K562 (cell line): Measurements from ENCODE around the gene CFHR4. TPM values are rescaled to one million over a fixed set of nuclear protein-coding genes. Genes with fewer than 3 reads are reported as not detected.

Experiments used
- ATAC-seq: fragments of 200-7000 bp; cut with Tn5 transposase; 3 replicates; pipeline ENCODE4 v1.9.1; 2020; ENCODE audit warnings: moderate library complexity
- BruUV-seq: library from RNA; stranded (reverse); fragments of 400-500 nt; replicated peaks from 2 replicates; lab custom pipeline; 2021; lab: Mats Ljungman, UMichigan
- CTCF ChIA-PET: fragments of 300-600 bp; formaldehyde crosslinking; extraction: SDS; loops from one replicate; lab custom pipeline; 2021; ENCODE audit warnings: low intra/inter-chr PET ratio; lab: Yijun Ruan, JAX
- POLR2A ChIA-PET: fragments of 300-600, 350-650 bp; sonication (Branson Sonifier 250); formaldehyde crosslinking; extraction: SDS; loops from one replicate; lab custom pipeline; 2021; ENCODE audit warnings: antibody characterized with exemption, inconsistent platforms; lab: Yijun Ruan, JAX
- DNase-seq, 4 experiments: peaks; one replicate each; pipeline versions ENCODE4 v3.0.0 to v3.0.0-alpha.2; 2011 to 2018; ENCODE audit warnings: low spot score in 3 of 4, mixed read lengths in 3 of 4; ENCODE audit errors: extremely low read depth in 1 of 4
- FAIRE-seq: peaks from 2 replicates; lab custom pipeline; 2011; peaks lifted over from hg19 to GRCh38; lab: Jason Lieb, UNC
- H2AFZ ChIP-seq: 2 replicates; pipeline ENCODE4 v1.6.0; 2011; ENCODE audit warnings: low read depth, low read length, control low read depth, inconsistent platforms
- H3K27ac ChIP-seq: fragments of 200-600 bp; 3 replicates; pipeline ENCODE4 v1.8.0; 2011; ENCODE audit warnings: low read depth, mild to moderate bottlenecking, control low read depth, inconsistent platforms, low read length, moderate library complexity, mixed read lengths; ENCODE audit errors: extremely low read depth
- H3K27me3 ChIP-seq, 2 experiments: fragments of 300-600 bp in 1 of 2; 2 replicates in 1 of 2; 3 replicates in 1 of 2; pipeline versions ENCODE4 v1.6.0 to v1.8.0; 2011; ENCODE audit warnings: inconsistent platforms in 2 of 2, low read length in 2 of 2, mild to moderate bottlenecking in 1 of 2, mixed read lengths in 1 of 2, moderate library complexity in 1 of 2; ENCODE audit not compliant: control insufficient read depth in 2 of 2, insufficient read depth in 2 of 2
- H3K36me3 ChIP-seq: fragments of 300-600 bp; 3 replicates; pipeline ENCODE4 v1.8.0; 2011; ENCODE audit warnings: mild to moderate bottlenecking, low read length, inconsistent platforms; ENCODE audit not compliant: control insufficient read depth, insufficient read depth
- H3K4me1 ChIP-seq, 2 experiments: fragments of 200-600 bp in 1 of 2; replicated peaks in 1 of 2; 2 replicates in 1 of 2; 3 replicates in 1 of 2; pipeline versions ENCODE4 v1.5.1 to v1.8.0; 2011; ENCODE audit warnings: inconsistent platforms in 2 of 2, low read length in 2 of 2, mild to moderate bottlenecking in 1 of 2, mixed read lengths in 1 of 2, moderate library complexity in 1 of 2; ENCODE audit not compliant: control insufficient read depth in 2 of 2, insufficient read depth in 2 of 2
- H3K4me2 ChIP-seq: 2 replicates; pipeline ENCODE4 v1.6.1; 2011; ENCODE audit warnings: low read length, control low read depth, inconsistent platforms, mixed read lengths; ENCODE audit not compliant: insufficient read depth
- H3K4me3 ChIP-seq: fragments of 200-600 bp; sonication (generic), shearing (Covaris generic); 2 replicates; pipeline ENCODE4 v1.5.1; 2016; ENCODE audit warnings: control low read depth, inconsistent platforms
- H3K79me2 ChIP-seq: fragments of 200-600 bp; 3 replicates; pipeline ENCODE4 v1.8.0; 2011; ENCODE audit warnings: low read length, inconsistent platforms; ENCODE audit not compliant: control insufficient read depth, insufficient read depth
- H3K9ac ChIP-seq, 2 experiments: 2 replicates each; pipeline versions ENCODE4 v1.6.0 to v1.6.1; 2011; ENCODE audit warnings: low read depth in 2 of 2, low read length in 2 of 2, control low read depth in 1 of 2, inconsistent platforms in 1 of 2, mild to moderate bottlenecking in 1 of 2, mixed read lengths in 1 of 2; ENCODE audit not compliant: insufficient read depth in 1 of 2
- H3K9me1 ChIP-seq: one replicate; pipeline ENCODE4 v1.6.0; 2011; ENCODE audit warnings: inconsistent platforms, mild to moderate bottlenecking, low read length, moderate library complexity; ENCODE audit not compliant: control insufficient read depth, insufficient read depth
- H3K9me3 ChIP-seq: replicated peaks from 2 replicates; pipeline ENCODE4 v1.5.1; 2011; ENCODE audit warnings: low read depth, low read length, inconsistent platforms; ENCODE audit not compliant: control insufficient read depth, insufficient read depth
- H4K20me1 ChIP-seq: replicated peaks from 2 replicates; pipeline ENCODE4 v1.6.1; 2011; ENCODE audit warnings: low read length, inconsistent platforms, mixed read lengths; ENCODE audit not compliant: control insufficient read depth, insufficient read depth
- CBX2 ChIP-seq: fragments of 200-600 bp; sonication (generic); IDR thresholded peaks from one replicate; pipeline ENCODE4 v1.6.1; 2012; ENCODE audit warnings: mild to moderate bottlenecking, low read length, inconsistent platforms; ENCODE audit not compliant: insufficient read depth, poor library complexity, severe bottlenecking
- KAT8 ChIP-seq: fragments of 450-650 bp; IDR thresholded peaks from 2 replicates; pipeline ENCODE4 v1.6.1; 2016; ENCODE audit warnings: low read depth, mild to moderate bottlenecking
- MGA ChIP-seq: fragments of 450-650 bp; IDR thresholded peaks from 2 replicates; pipeline ENCODE4 v1.6.1; 2016; ENCODE audit warnings: mild to moderate bottlenecking, moderate library complexity
- NBN ChIP-seq: fragments of 450-650 bp; IDR thresholded peaks from 2 replicates; pipeline ENCODE4 v1.6.1; 2016; ENCODE audit warnings: low read depth, mild to moderate bottlenecking
- PML ChIP-seq: IDR thresholded peaks from 2 replicates; pipeline ENCODE4 v1.6.1; 2012; ENCODE audit warnings: low read length, inconsistent platforms
- PTBP1 ChIP-seq: fragments of 200-400 bp; formaldehyde crosslinking; IDR thresholded peaks from 2 replicates; pipeline ENCODE4 v1.6.1; 2017; ENCODE audit warnings: low read depth, low read length
- RUNX1 ChIP-seq: sonication (generic); IDR thresholded peaks from 2 replicates; pipeline ENCODE4 v1.6.1; 2016; ENCODE audit warnings: antibody characterized with exemption, low read depth
- SRSF9 ChIP-seq: fragments of 200-400 bp; formaldehyde crosslinking; IDR thresholded peaks from 2 replicates; pipeline ENCODE4 v1.6.1; 2017; ENCODE audit warnings: low read depth, low read length, borderline replicate concordance
- TRIM28 ChIP-seq: fragments of 450-650 bp; IDR thresholded peaks from 2 replicates; pipeline ENCODE4 v1.6.1; 2017
- U2AF1 ChIP-seq: fragments of 200-400 bp; formaldehyde crosslinking; optimal IDR thresholded peaks from 2 replicates; pipeline ENCODE3; 2017; ENCODE audit warnings: mild to moderate bottlenecking, low read depth, low read length, moderate library complexity
- WHSC1 ChIP-seq: IDR thresholded peaks from one replicate; pipeline ENCODE4 v1.6.1; 2012; ENCODE audit warnings: low read length, control low read depth, inconsistent platforms
- ZNF165 ChIP-seq: fragments of 250-450 bp; sonication (Bioruptor Pico); IDR thresholded peaks from 2 replicates; pipeline ENCODE4 v1.4.0; 2020; ENCODE audit warnings: borderline replicate concordance
- ZNF324 ChIP-seq: fragments of 250-450 bp; sonication (Bioruptor Pico); IDR thresholded peaks from 2 replicates; pipeline ENCODE4 v1.4.0; 2020; ENCODE audit warnings: mild to moderate bottlenecking
- ZNF354B ChIP-seq: fragments of 250-450 bp; sonication (Bioruptor Pico); IDR thresholded peaks from 2 replicates; pipeline ENCODE4 v1.4.0; 2020
- WGBS: fragments of 100-300 bp; shearing (Covaris generic); methylation state at CpG from one replicate; pipeline ENCODE4 v1.1.6; 2016; ENCODE audit warnings: low coverage, mixed read lengths; ENCODE audit not compliant: insufficient coverage; ENCODE audit errors: missing lambda C conversion rate; 5-methylcytosine and 5-hydroxymethylcytosine counted together
- in situ Hi-C: fragments of 300-500 bp; cut with MboI; formaldehyde crosslinking; loops from 4 replicates; pipeline ENCODE4 v1.15.0; 2018; ENCODE audit warnings: inconsistent platforms, mixed read lengths
- intact Hi-C: fragments of 100-400 bp; cut with micrococcal nuclease; formaldehyde crosslinking; loops from 2 replicates; pipeline ENCODE4 v1.14.2; 2022
- polyA plus RNA-seq, 8 experiments: library from polyadenylated mRNA; depleted of rRNA in 4 of 8; stranded (reverse) in 5 of 8; unstranded in 3 of 8; fragments of >200 nt; fragmentation: Nextera tagmentation in 2 of 8; fragmentation: Illumina TruSeq in 1 of 8; extraction: Ambion mirVana in 2 of 8; extraction: Trizol in 1 of 8; gene quantifications; 2 replicates each; pipeline versions ENCODE4 v1.2.1 to v1.2.3, GENCODE V29; 2011 to 2014; ENCODE audit warnings: inconsistent platforms in 1 of 8, missing spikeins in 1 of 8
- total RNA-seq, 7 experiments: library from RNA; depleted of rRNA in 6 of 7; stranded (reverse); fragments of >200 nt in 6 of 7; fragmentation: Illumina TruSeq in 2 of 7; extraction: Trizol in 2 of 7; gene quantifications; 2 replicates each; pipeline versions ENCODE4 v1.2.1 to v1.2.3, GENCODE V29; 2011 to 2021; ENCODE audit warnings: low replicate concordance in 1 of 7

Gene CFHR4
- total and polyA plus RNA-seq, 9 of the 15 experiments (the other 6 are each of a cell fraction or from before 2014, with no cell fraction given), result 0.04 to 0.13 TPM; not detected in 7

- H2AFZ ChIP-seq, result no peak overlapping the region
- no peak overlapping the region for H3K27ac ChIP-seq
- in situ Hi-C loops (no loop called here), intact Hi-C loops (no loop called here)
- ChIA-PET CTCF (no interaction called here), POLR2A (no interaction called here)
- no peak for DNase-seq
- no peaks in the 10 kb centered on the region for H3K9me1 ChIP-seq
- WGBS, result 39% methylated on average over 2 of the region's 2 CpGs
- H3K4me1 ChIP-seq, result no peaks in the 10 kb centered on the region
- H3K79me2 ChIP-seq, result no peaks in the 10 kb centered on the region
- no peaks in the 10 kb centered on the region for H3K9me3 ChIP-seq
- no TSS peak for BruUV-seq
- no peaks in the 10 kb centered on the region for H3K36me3 ChIP-seq
- no peak overlapping the region for H3K9ac ChIP-seq
- H3K4me3 ChIP-seq, result no peak overlapping the region
- ATAC-seq, result peak; percentile 61; the same call in 2 of the 3 replicates
- H4K20me1 ChIP-seq, result no peaks in the 10 kb centered on the region
- FAIRE-seq, result no peak
- no peak overlapping the region for H3K4me2 ChIP-seq
- no peaks in the 10 kb centered on the region for H3K27me3 ChIP-seq
- TF ChIP-seq MGA, result no peak
- TF ChIP-seq WHSC1, result no peak
- TF ChIP-seq ZNF165 (CRISPR knock-in tag), result no peak
- no peak for TF ChIP-seq ZNF354B (CRISPR knock-in tag)
- TF ChIP-seq U2AF1, result no peak
- no peak for TF ChIP-seq KAT8
- TF ChIP-seq CBX2, result no peak
- TF ChIP-seq PML, result no peak
- TF ChIP-seq SRSF9, result no peak
- TF ChIP-seq RUNX1, result no peak
- no peak for TF ChIP-seq ZNF324 (CRISPR knock-in tag)
- no peak for TF ChIP-seq NBN
- no peak for TF ChIP-seq TRIM28
- TF ChIP-seq PTBP1, result no peak
Measured at GRCh38 chr1:196902344-196902743, 14.5 kb downstream of the CFHR4 start.
